Colonic mucosa (tissue), 4 donors: ENCODE measurements around the gene NKX2-3. TPM values are rescaled to one million over a fixed set of nuclear protein-coding genes. Genes with fewer than 3 reads are reported as not detected.
A peak's percentile ranks its signal among the peaks of the same experiment; 100 is the strongest.

Experiments
- DNase-seq: peaks from one replicate; pipeline ENCODE4 v3.0.0-alpha.2; 2020
- H3K27ac ChIP-seq: fragments of 200-600 bp; one replicate; pipeline ENCODE4 v1.8.0; 2021
- H3K27me3 ChIP-seq: fragments of 200-600 bp; one replicate; pipeline ENCODE4 v1.8.0; 2021
- H3K36me3 ChIP-seq: fragments of 200-600 bp; one replicate; pipeline ENCODE4 v1.8.0; 2021
- H3K4me1 ChIP-seq: fragments of 200-600 bp; one replicate; pipeline ENCODE4 v1.8.0; 2021; ENCODE audit warnings: mild to moderate bottlenecking
- H3K4me3 ChIP-seq: fragments of 200-600 bp; one replicate; pipeline ENCODE4 v1.8.0; 2021
- H3K9ac ChIP-seq, 2 donors: one replicate each; pipeline ENCODE4 v1.7.0; 2013; ENCODE audit warnings: control low read depth in 2 of 2, low read depth in 2 of 2, low read length in 2 of 2
- H3K9me3 ChIP-seq: fragments of 200-600 bp; one replicate; pipeline ENCODE4 v1.8.0; 2021
- CTCF ChIP-seq: fragments of 200-600 bp; IDR thresholded peaks from one replicate; pipeline ENCODE4 v1.8.0; 2022; ENCODE audit warnings: antibody characterized with exemption, mild to moderate bottlenecking
- intact Hi-C: fragments of 100-400 bp; cut with DNase I; formaldehyde crosslinking; loops from one replicate; pipeline ENCODE4 v1.14.1; 2022
- total RNA-seq, 2 donors: library from RNA; stranded (reverse); fragmentation: NEBNext Ultra II Directional in 1 of 2; extraction: Animal tissue kit (Norgen Biotek cat#: 25700) in 1 of 2; gene quantifications; one replicate each; pipeline ENCODE4 v1.2.1, GENCODE V29; 2021
- donor health status: healthy.
- donor health status: DM: no; HTN: no; CAD: no.
- donor health status: DM: no; HTN: no; CAD: no.

NKX2-3 gene
- total RNA-seq, 2 donors from 2014 or later: 5.4 to 7.9 TPM

- TF ChIP-seq CTCF: no peak
- Histone ChIP-seq H3K4me3 (peak overlapping the region; percentile 8), H3K4me1 (peaks cover 8% of the 10 kb centered on the region), H3K27ac (peak overlapping the region; percentile 66), H3K9ac (peak overlapping the region in 1 of 2 donors; percentile 58), H3K36me3 (no peaks in the 10 kb centered on the region), H3K27me3 (peaks cover 63% of the 10 kb centered on the region), H3K9me3 (no peaks in the 10 kb centered on the region)
- peak; percentile 37 for DNase-seq
- intact Hi-C loops: no loop called here
Observed at GRCh38 chr10:99520040-99520846, 12.5 kb upstream of the NKX2-3 start.

DNA sequence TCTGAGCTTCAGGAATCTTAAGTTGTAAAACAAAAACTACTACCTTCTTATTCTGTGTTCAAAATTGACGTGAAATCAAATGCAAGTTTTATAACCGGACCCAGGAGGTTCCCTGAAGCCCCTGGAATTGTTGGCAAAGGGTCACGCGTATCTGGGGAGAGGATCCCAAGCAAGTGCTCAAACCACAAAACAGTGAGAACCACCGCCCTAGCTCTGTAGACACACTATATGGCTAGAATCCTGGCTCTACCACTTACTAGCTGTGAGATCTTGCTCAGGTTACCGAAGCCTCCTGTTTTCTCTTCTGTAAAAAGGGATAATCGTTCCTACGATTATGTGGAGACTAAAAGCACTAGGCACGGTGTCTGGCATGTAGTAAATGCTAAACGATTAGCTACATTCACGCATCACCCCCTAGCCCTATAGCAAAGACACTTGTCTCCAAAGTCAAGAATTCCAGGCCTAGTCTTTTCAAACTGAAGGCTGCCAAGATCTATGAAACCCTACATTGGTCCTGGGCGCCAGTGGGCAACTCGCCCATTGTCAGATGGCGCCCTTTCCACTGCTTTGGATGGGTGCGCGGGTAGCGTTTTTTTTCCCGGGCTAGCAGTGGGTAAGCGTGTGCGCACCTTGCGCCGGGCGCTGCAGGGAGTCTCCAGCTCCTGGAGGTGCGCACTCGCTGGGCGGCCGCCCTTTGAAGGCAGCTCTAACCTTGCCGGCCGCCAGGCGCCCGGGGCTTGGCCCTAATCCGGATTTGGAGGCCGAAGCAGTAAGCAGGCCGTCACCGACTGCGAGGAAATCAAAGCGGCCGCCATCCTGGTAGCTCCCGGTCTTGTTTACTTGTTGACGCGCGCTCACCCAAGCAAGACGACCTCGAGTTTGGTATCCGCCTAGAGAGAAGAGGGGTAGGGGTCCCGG lies 11.6 kb upstream of the NKX2-3 start:
- H3K27me3 ChIP-seq: peaks cover 61% of the 10 kb centered on the region
- H3K9me3 ChIP-seq: no peaks in the 10 kb centered on the region
- no peak for TF ChIP-seq CTCF
- peak overlapping the region; percentile 66 for H3K27ac ChIP-seq
- no peaks in the 10 kb centered on the region for H3K36me3 ChIP-seq
- DNase-seq: peak; percentile 18
- peak overlapping the region; percentile 24 to 58 for H3K9ac ChIP-seq
- H3K4me1 ChIP-seq: peaks cover 8% of the 10 kb centered on the region
- intact Hi-C loops: no loop called here
- no peak overlapping the region for H3K4me3 ChIP-seq

GRCh38 chr10:99521765-99522469 lies 10.8 kb upstream of the NKX2-3 start:
- Histone ChIP-seq H3K4me1 (peaks cover 8% of the 10 kb centered on the region), H3K9me3 (no peaks in the 10 kb centered on the region), H3K36me3 (no peaks in the 10 kb centered on the region), H3K4me3 (no peak overlapping the region), H3K27ac (peak overlapping the region; percentile 66), H3K27me3 (peaks cover 66% of the 10 kb centered on the region), H3K9ac (peak overlapping the region in 1 of 2 donors; percentile 24)
- DNase-seq: peak; percentile 28
- intact Hi-C loops: no loop called here
- TF ChIP-seq CTCF: no peak

DNA sequence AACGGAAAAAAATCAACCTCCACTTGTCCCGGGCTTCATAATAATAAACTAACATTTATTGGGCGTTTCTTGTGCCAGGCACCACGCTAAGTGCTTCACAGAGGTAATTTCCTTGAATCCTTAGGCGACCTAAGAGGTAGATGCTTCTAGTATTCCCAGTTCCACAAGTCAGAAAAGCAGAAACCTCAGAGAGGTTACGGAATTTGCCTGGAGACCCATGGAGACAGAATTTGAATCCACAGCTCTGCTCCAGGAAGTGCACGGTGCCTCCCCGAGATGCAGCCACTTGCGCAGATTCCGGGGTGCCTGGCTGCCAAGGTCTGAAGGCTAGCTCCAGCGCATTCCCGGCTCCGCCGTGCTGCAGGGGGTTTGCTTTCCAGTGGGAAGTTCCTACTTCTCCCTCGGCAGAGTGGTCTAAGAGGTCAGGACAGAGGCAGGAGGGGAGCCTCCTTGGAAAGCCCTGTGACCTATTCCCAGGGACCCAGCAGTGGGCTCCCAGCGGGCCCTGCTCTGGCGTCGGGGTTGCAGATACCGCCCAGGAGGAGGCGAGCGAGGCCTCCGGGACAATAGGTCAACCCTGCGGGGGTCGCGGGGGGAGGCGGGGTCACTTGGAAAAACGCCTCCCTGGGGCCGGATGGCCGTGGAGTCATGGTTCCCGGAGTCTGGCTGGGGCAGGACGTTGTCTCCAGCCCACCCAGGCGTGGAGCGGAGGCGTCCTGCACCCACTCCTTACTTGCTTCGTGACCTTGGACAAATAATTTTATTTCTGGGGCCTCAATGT lies 10.1 kb upstream of the NKX2-3 start:
- Histone ChIP-seq H3K27ac (peak overlapping the region; percentile 66), H3K4me1 (peaks cover 8% of the 10 kb centered on the region), H3K27me3 (peaks cover 73% of the 10 kb centered on the region), H3K36me3 (no peaks in the 10 kb centered on the region), H3K4me3 (peak overlapping the region; percentile 5), H3K9ac (peak overlapping the region; percentile 24 to 28), H3K9me3 (no peaks in the 10 kb centered on the region)
- intact Hi-C loops: no loop called here
- TF ChIP-seq CTCF: no peak
- DNase-seq: peak; percentile 30
